Tibial nerve (tissue), 3 donors: ENCODE data around the gene ADGRE1.

Source experiments
- CTCF ChIP-seq, 5 experiments: fragments of 200-600 bp in 3 of 5; fragments of 450-650 bp in 2 of 5; sonication (generic) in 3 of 5; IDR thresholded peaks; one replicate each; pipeline ENCODE4 v1.5.1; 2016 to 2019; ENCODE audit warnings: antibody characterized with exemption in 5 of 5, mild to moderate bottlenecking in 3 of 5, moderate library complexity in 2 of 5
- POLR2A ChIP-seq, 2 donors: fragments of 450-650 bp; IDR thresholded peaks; one replicate each; pipeline ENCODE4 v1.6.1; 2017; ENCODE audit warnings: antibody characterized with exemption in 2 of 2, mild to moderate bottlenecking in 2 of 2, moderate library complexity in 2 of 2

GRCh38 chr19:6853868-6854267 lies 33.5 kb upstream of the ADGRE1 start:
- TF ChIP-seq POLR2A (IDR thresholded peaks at IDR 0.05) (no peak), CTCF (IDR thresholded peaks at IDR 0.05) (no peak)
